ELF-1 (cell line): ENCODE data around the gene CBY1.

Experiments used
- DNase-seq: peaks from one replicate; pipeline ENCODE4 v3.0.0-alpha.2; 2016; ENCODE audit warnings: low read depth, low spot score

CBY1 gene

DNA sequence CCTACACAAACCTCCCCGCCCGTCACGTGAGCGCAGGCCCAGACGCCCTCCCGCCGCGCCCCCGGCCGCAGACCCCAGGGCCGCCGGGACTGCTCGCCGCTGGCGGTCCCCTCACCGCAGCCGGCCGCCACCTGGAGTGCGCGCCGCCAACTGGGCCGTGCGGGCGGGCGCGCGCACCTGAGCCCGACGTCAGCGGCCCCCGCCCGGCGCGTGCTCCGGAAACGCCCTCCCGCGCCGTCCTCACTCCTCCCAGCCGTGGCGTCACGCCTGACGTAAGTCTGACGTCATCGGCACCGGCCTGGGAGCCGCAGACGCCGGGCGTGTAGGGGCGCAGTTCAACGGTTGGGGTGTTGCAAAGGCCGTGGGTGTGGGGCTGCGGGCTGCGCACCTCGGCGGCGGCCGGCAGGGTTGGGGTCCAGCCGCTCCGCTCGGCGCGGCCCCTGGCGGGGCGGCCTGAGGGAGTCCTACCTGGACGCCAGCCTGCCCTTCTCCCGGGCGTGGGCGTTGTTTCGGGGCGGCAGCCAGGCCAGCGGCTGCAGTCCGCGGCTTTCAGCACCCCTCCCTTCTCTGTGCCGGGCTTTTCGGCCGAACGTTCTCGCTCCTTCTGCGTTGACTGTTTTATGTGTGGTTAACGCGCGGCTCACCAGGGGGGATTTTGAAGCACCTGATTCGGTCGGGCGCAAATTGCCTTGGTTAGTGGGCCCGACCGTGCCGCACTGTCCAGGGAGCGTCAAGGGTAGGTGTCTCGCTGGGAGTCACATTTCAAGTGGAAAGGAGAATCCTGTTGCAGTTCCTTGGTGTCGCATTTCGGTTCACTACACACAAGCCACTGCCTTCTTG, 44.6 kb downstream of the CBY1 start, which contains the start of gene JOSD1:
TSS of gene JOSD1 (minus strand) at position 155 of the 840 bp plus-strand sequence. CDS start 956 bp downstream, outside the sequence.
- DNase-seq = peak; percentile 96

GRCh38 chr22:38704654-38705234, 48.3 kb downstream of the CBY1 start:
- DNase-seq = no peak

GRCh38 chr22:38705235-38706100, 49.0 kb downstream of the CBY1 start, which contains the start of gene GTPBP1:
Gene GTPBP1, plus strand, starts transcription at chr22:38705944. Its CDS starts 12 bp downstream, at chr22:38705956.
- peak; percentile 100 for DNase-seq

- DNase-seq = peak; percentile 36
Measured at GRCh38 chr22:38706101-38706900, 49.9 kb downstream of the CBY1 start.

GRCh38 chr22:38706901-38707195, 50.4 kb downstream of the CBY1 start:
- DNase-seq = no peak

DNA sequence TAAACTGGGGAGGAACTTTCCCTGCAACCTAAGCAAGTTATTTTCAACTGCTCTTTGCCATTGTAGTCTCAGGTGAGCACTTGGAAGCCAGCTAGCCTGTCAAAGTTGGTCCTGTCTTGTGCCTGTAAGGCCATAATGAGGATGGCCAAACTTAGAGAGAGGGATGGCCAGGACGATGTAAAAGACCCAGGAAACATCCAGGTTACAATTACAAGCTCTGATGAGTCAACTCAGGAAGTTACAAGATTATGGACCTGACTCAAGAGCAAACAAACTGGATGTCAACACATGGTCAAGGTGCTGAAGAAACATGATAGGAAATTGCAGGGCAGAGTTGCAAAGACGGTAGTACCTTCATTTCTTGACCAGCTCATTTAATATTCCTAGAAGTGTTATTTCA, 50.9 kb downstream of the CBY1 start:
- DNase-seq = no peak

DNA sequence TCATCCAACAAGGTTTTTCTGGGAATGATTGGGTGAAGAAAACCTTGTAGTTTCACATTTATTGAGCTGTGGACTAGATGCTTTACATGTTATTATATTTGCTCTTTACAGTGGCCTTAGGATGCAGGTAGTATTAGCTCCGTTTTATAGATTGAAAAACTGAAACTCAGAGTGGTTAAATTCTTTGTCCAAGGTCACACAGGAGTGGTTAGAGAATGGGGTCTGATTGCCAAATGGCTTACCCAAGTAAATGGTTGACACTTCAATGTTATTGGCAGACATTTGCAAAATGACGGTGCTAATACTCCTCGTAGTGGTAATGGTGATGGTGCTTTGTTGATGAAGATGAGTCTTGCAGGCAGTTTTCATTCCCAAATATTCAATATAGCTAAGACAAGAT, 51.5 kb downstream of the CBY1 start:
- DNase-seq = no peak

- no peak for DNase-seq
Measured at GRCh38 chr22:38709306-38709705, 52.9 kb downstream of the CBY1 start.

DNA sequence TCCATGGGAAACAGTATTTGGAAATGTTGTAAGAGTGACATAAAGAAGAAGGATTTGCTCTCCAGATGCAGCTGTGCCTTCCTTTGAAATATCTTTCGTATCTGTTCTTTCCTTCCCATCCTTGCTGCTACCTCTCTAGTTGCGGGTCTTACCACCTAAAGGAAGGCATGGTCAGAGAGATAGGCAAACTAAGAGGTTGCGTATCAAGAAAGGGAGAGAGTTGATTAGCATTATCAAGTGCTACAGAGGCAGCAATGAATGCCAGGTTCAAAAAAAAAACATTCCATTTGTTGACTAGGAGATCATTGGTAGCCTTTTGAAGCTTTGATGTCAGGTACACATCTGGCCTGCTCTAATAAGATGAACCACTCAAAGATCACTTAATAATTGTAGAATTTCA, 53.9 kb downstream of the CBY1 start:
- no peak for DNase-seq

- no peak for DNase-seq
Measured at GRCh38 chr22:38710866-38711265, 54.4 kb downstream of the CBY1 start.

GRCh38 chr22:38712486-38713207, 56.2 kb downstream of the CBY1 start:
- peak; percentile 79 for DNase-seq

GRCh38 chr22:38713921-38714320, 57.5 kb downstream of the CBY1 start:
- no peak for DNase-seq

- no peak for DNase-seq
Measured at GRCh38 chr22:38715176-38715764, 58.8 kb downstream of the CBY1 start.

- no peak for DNase-seq
Measured at GRCh38 chr22:38715852-38716251, 59.4 kb downstream of the CBY1 start.

DNA sequence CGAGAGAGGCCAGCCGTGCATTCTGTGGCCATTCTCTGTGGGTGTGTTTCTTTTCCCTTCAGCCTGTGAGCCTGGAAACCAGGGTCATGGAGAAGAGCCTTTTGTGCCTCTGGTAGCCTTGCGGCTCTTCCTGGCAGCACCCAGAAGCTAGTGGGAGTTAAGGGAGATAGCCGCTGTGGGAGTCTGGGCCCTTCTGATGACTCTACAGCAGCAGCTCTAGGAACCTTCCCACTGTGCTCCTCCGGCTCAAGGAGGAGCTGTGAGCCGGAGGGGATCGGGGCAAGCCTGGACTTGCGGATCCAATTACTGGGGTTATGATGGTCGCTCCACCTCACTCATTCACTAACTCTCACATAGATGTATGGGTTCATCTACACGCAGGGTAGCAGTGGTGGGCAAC, 59.8 kb downstream of the CBY1 start:
- DNase-seq = no peak

- DNase-seq = no peak
Measured at GRCh38 chr22:38716826-38717225, 60.4 kb downstream of the CBY1 start.

DNA sequence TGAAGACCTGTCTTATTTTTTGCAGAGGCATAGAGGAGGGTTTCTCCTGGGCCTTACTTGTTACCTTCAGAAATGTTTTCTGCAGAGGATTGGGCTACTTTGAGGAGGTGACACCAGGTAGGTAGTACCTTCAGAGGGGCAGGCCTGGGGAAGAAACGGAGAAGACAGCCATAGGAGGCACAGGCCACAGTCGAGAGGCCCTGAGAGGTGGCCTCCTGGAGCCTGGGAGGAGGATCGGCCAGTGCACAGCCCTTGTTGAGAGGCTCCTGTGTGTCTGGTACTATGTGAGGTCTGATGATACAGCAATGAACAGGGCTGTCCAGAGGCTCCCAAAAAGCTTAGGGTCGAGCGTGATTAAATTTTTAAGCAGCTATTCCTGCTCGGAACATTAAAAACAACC, 60.8 kb downstream of the CBY1 start:
- DNase-seq = no peak

GRCh38 chr22:38718414-38718813, 62.0 kb downstream of the CBY1 start:
- peak; percentile 64 for DNase-seq

GRCh38 chr22:38719196-38719595, 62.8 kb downstream of the CBY1 start:
- DNase-seq = no peak

GRCh38 chr22:38720350-38720749, 63.9 kb downstream of the CBY1 start:
- DNase-seq = no peak
